SK-N-SH treated with all-trans-retinoic acid at 6 μM for 48 hours (cell line): ENCODE results near the gene TTC12.

ENCODE experiments used
- ATAC-seq: fragments of 200-7000 bp; cut with Tn5 transposase; 3 replicates; pipeline ENCODE4 v1.9.1; 2020; ENCODE audit warnings: mild to moderate bottlenecking, moderate library complexity
- ARNTL ChIP-seq: fragments of 450-650 bp; formaldehyde crosslinking; IDR thresholded peaks from 2 replicates; pipeline ENCODE4 v1.5.0; 2020; ENCODE audit warnings: low read depth, mild to moderate bottlenecking, moderate library complexity, borderline replicate concordance
- BACH2 ChIP-seq: fragments of 250-450 bp; sonication (Bioruptor Pico); IDR thresholded peaks from 2 replicates; pipeline ENCODE4 v1.9.0; 2021; ENCODE audit warnings: mild to moderate bottlenecking, borderline replicate concordance
- CREB5 ChIP-seq: fragments of 250-450 bp; sonication (Bioruptor Pico); IDR thresholded peaks from 2 replicates; pipeline ENCODE4 v1.5.1; 2020; ENCODE audit warnings: low read depth, mild to moderate bottlenecking, moderate library complexity
- CSDC2 ChIP-seq: fragments of 250-450 bp; sonication (Bioruptor Pico); IDR thresholded peaks from 2 replicates; pipeline ENCODE4 v1.5.0; 2020; ENCODE audit warnings: mild to moderate bottlenecking, moderate library complexity
- ESRRG ChIP-seq: fragments of 250-450 bp; sonication (Bioruptor Pico); IDR thresholded peaks from 2 replicates; pipeline ENCODE4 v1.6.1; 2021; ENCODE audit warnings: mild to moderate bottlenecking
- GLIS3 ChIP-seq: fragments of 250-450 bp; sonication (Bioruptor Pico); IDR thresholded peaks from 2 replicates; pipeline ENCODE4 v1.5.0; 2020; ENCODE audit warnings: mild to moderate bottlenecking, moderate library complexity
- ISL1 ChIP-seq: fragments of 250-450 bp; sonication (Bioruptor Pico); IDR thresholded peaks from 2 replicates; pipeline ENCODE4 v2.1.2; 2022; ENCODE audit warnings: mild to moderate bottlenecking, moderate library complexity
- OSR1 ChIP-seq: fragments of 250-450 bp; sonication (Bioruptor Pico); IDR thresholded peaks from 2 replicates; pipeline ENCODE4 v1.8.0; 2022; ENCODE audit warnings: moderate library complexity, mild to moderate bottlenecking, inconsistent platforms
- POU6F1 ChIP-seq: fragments of 250-450 bp; sonication (Bioruptor Pico); IDR thresholded peaks from 2 replicates; pipeline ENCODE4 v1.8.0; 2021; ENCODE audit warnings: low read depth, mild to moderate bottlenecking, moderate library complexity, borderline replicate concordance
- PPARA ChIP-seq: fragments of 250-450 bp; sonication (Bioruptor Pico); IDR thresholded peaks from 2 replicates; pipeline ENCODE4 v1.5.0; 2020; ENCODE audit warnings: mild to moderate bottlenecking, borderline replicate concordance
- RARB ChIP-seq: fragments of 250-450 bp; sonication (Bioruptor Pico); IDR thresholded peaks from 2 replicates; pipeline ENCODE4 v1.8.0; 2021; ENCODE audit warnings: mild to moderate bottlenecking, moderate library complexity
- SNAI2 ChIP-seq: fragments of 250-450 bp; sonication (Bioruptor Pico); IDR thresholded peaks from 2 replicates; pipeline ENCODE4 v1.5.0; 2020; ENCODE audit warnings: mild to moderate bottlenecking, moderate library complexity
- TCF4 ChIP-seq: fragments of 250-450 bp; sonication (Bioruptor Pico); IDR thresholded peaks from 2 replicates; pipeline ENCODE4 v1.8.0; 2021; ENCODE audit warnings: mild to moderate bottlenecking, moderate library complexity, borderline replicate concordance
- TOX ChIP-seq: fragments of 250-450 bp; sonication (Bioruptor Pico); IDR thresholded peaks from 2 replicates; pipeline ENCODE4 v1.8.0; 2021; ENCODE audit warnings: mild to moderate bottlenecking, moderate library complexity, borderline replicate concordance
- TSHZ2 ChIP-seq: fragments of 250-450 bp; sonication (Bioruptor Pico); IDR thresholded peaks from 2 replicates; pipeline ENCODE4 v1.5.0; 2020; ENCODE audit warnings: mild to moderate bottlenecking, moderate library complexity
- ZC3H10 ChIP-seq: fragments of 250-450 bp; sonication (Bioruptor Pico); IDR thresholded peaks from 2 replicates; pipeline ENCODE4 v1.5.1; 2021; ENCODE audit warnings: mild to moderate bottlenecking, moderate library complexity
- ZFP3 ChIP-seq: fragments of 250-450 bp; sonication (Bioruptor Pico); IDR thresholded peaks from 2 replicates; pipeline ENCODE4 v1.5.0; 2020; ENCODE audit warnings: mild to moderate bottlenecking, moderate library complexity
- ZFP30 ChIP-seq: fragments of 450-650 bp; formaldehyde crosslinking; IDR thresholded peaks from 2 replicates; pipeline ENCODE4 v1.5.0; 2022; ENCODE audit warnings: mild to moderate bottlenecking, moderate library complexity
- ZNF565 ChIP-seq: fragments of 450-650 bp; formaldehyde crosslinking; conservative IDR thresholded peaks from 2 replicates; pipeline ENCODE4 v1.5.0; 2020; ENCODE audit warnings: low read depth, mild to moderate bottlenecking, moderate library complexity
- ZNF70 ChIP-seq: fragments of 450-650 bp; formaldehyde crosslinking; IDR thresholded peaks from 2 replicates; pipeline ENCODE4 v1.5.0; 2020; ENCODE audit warnings: mild to moderate bottlenecking, moderate library complexity
- ZNF8 ChIP-seq: fragments of 450-650 bp; formaldehyde crosslinking; IDR thresholded peaks from 2 replicates; pipeline ENCODE4 v1.5.0; 2020; ENCODE audit warnings: mild to moderate bottlenecking, moderate library complexity
- TF ChIP-seq, protein P1 (sequence below): fragments of 250-450 bp; sonication (Bioruptor Pico); IDR thresholded peaks from 2 replicates; pipeline ENCODE4 v1.8.0; 2020; ENCODE audit warnings: mild to moderate bottlenecking, moderate library complexity, borderline replicate concordance

Gene TTC12

DNA sequence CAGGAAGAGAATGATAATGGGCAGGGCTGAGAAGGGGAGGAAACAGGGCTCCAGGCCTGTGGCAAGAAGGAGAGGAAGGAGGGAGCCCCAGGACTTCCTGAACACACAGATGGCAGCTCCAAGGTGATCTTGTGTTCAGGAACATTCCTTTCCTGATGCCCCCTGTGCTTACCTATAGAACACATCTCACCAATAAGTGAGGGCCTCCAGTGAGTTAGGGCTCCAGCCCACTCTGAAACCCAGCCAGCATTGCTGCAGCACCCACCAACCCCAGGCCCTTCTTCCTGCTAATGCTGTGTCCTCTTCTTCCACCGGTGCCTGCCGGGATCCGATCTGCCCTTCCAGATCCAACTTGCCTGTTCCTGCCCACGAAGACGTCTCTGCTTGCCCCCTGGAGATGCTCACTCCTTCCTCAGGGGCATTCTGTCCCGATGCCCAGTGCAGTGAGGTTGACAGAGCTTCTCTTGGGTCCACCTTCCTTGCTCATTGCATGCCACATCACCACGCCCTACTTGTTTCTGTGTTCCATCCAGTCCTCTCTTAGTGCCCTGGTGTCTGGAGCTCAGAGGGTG, 90.6 kb downstream of the TTC12 start:
- ATAC-seq: no peak
- TF ChIP-seq GLIS3 (no peak), ZFP30 (CRISPR knock-in tag) (no peak), RARB (CRISPR knock-in tag) (no peak), TSHZ2 (CRISPR knock-in tag) (no peak), ZNF70 (CRISPR knock-in tag) (no peak), ZNF8 (CRISPR knock-in tag) (no peak), ESRRG (CRISPR knock-in tag) (no peak), ARNTL (CRISPR knock-in tag) (no peak), ZNF565 (CRISPR knock-in tag) (no peak), TOX (no peak), CSDC2 (CRISPR knock-in tag) (no peak), ZFP3 (CRISPR knock-in tag) (no peak), SNAI2 (CRISPR knock-in tag) (no peak), OSR1 (CRISPR knock-in tag) (no peak), ZC3H10 (CRISPR knock-in tag) (no peak), ISL1 (CRISPR knock-in tag) (no peak), BACH2 (CRISPR knock-in tag) (no peak), CREB5 (CRISPR knock-in tag) (no peak), POU6F1 (CRISPR knock-in tag) (no peak)
- TF ChIP-seq, protein P1, sequence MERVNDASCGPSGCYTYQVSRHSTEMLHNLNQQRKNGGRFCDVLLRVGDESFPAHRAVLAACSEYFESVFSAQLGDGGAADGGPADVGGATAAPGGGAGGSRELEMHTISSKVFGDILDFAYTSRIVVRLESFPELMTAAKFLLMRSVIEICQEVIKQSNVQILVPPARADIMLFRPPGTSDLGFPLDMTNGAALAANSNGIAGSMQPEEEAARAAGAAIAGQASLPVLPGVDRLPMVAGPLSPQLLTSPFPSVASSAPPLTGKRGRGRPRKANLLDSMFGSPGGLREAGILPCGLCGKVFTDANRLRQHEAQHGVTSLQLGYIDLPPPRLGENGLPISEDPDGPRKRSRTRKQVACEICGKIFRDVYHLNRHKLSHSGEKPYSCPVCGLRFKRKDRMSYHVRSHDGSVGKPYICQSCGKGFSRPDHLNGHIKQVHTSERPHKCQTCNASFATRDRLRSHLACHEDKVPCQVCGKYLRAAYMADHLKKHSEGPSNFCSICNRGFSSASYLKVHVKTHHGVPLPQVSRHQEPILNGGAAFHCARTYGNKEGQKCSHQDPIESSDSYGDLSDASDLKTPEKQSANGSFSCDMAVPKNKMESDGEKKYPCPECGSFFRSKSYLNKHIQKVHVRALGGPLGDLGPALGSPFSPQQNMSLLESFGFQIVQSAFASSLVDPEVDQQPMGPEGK (CRISPR knock-in tag): no peak
- TF ChIP-seq, all 23 proteins: peak for 0

- no peak for ATAC-seq
- TF ChIP-seq POU6F1 (CRISPR knock-in tag) (no peak), TOX (no peak), CSDC2 (CRISPR knock-in tag) (no peak), ZNF70 (CRISPR knock-in tag) (no peak), ESRRG (CRISPR knock-in tag) (no peak), CREB5 (CRISPR knock-in tag) (no peak), ZNF8 (CRISPR knock-in tag) (no peak), PPARA (no peak), ISL1 (CRISPR knock-in tag) (no peak), TCF4 (CRISPR knock-in tag) (no peak), ZNF565 (CRISPR knock-in tag) (no peak), TSHZ2 (CRISPR knock-in tag) (no peak)
- TF ChIP-seq, protein P1 (CRISPR knock-in tag): no peak
Measured at GRCh38 chr11:113405724-113406478, 91.5 kb downstream of the TTC12 start.
